Measurements from ENCODE around the gene PDE4D. TPM values are rescaled to one million over a fixed set of nuclear protein-coding genes. Genes with fewer than 3 reads are reported as not detected.
A peak's percentile ranks its signal among the peaks of the same experiment; 100 is the strongest.

The PDE4D gene
- total RNA-seq, 1 experiment from 2014 or later = 2.4 TPM

DNA sequence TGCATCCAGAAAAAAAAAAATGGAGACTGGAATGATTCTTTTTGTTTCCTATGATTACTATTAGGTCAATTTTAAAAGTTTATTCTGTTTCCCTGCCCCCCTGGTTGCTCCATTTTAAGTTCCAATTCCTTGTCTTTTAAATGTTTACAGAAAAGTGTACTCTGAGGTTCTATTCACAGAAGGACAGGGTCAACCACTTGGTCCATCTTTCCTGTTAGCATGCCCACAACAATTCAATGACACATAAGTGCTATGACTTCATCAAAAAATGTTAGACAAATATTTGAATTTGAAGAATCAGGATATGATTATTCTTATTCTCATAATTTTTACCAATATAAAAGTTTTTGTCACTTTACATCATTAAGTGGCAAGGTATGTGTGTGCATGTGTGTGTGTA lies 123.7 kb downstream of the PDE4D start:
- no peaks in the 10 kb centered on the region for H3K36me3 ChIP-seq (ENCODE audit: control insufficient read depth, insufficient read depth, low read length)
- in situ Hi-C loops (cut with HindIII; ENCODE audit: low pct_unique_long_range_greater_than_20kb, low sequenced_read_pairs) = no loop called here
- no peak overlapping the region for H3K27ac ChIP-seq (ENCODE audit: low read length)
- CTCF ChIA-PET = no interaction called here
- H3K4me1 ChIP-seq (ENCODE audit: control insufficient read depth, insufficient read depth, low read length) = peaks cover 3% of the 10 kb centered on the region; the same call in 1 of the 2 replicates
- DNase-seq (ENCODE audit: low read depth, low spot score) (no peak), ATAC-seq (no peak)
- intact Hi-C loops (cut with micrococcal nuclease; ENCODE audit: unreplicated experiment) = no loop called here
- H3K4me3 ChIP-seq (ENCODE audit: low read depth in 2 of 2, low read length in 2 of 2) = no peak overlapping the region
- POLR2A ChIA-PET = no interaction called here
- TF ChIP-seq SIN3A (IDR thresholded peaks at IDR 0.05; ENCODE audit: borderline replicate concordance, insufficient read depth, low read depth, low read length) (no peak), TCF7L2 (IDR thresholded peaks at IDR 0.05; ENCODE audit: low read depth, low read length) (no peak), POLR2AphosphoS5 (IDR thresholded peaks at IDR 0.05; ENCODE audit: low read depth, low read length) (no peak)
- TF ChIP-seq, protein P1, sequence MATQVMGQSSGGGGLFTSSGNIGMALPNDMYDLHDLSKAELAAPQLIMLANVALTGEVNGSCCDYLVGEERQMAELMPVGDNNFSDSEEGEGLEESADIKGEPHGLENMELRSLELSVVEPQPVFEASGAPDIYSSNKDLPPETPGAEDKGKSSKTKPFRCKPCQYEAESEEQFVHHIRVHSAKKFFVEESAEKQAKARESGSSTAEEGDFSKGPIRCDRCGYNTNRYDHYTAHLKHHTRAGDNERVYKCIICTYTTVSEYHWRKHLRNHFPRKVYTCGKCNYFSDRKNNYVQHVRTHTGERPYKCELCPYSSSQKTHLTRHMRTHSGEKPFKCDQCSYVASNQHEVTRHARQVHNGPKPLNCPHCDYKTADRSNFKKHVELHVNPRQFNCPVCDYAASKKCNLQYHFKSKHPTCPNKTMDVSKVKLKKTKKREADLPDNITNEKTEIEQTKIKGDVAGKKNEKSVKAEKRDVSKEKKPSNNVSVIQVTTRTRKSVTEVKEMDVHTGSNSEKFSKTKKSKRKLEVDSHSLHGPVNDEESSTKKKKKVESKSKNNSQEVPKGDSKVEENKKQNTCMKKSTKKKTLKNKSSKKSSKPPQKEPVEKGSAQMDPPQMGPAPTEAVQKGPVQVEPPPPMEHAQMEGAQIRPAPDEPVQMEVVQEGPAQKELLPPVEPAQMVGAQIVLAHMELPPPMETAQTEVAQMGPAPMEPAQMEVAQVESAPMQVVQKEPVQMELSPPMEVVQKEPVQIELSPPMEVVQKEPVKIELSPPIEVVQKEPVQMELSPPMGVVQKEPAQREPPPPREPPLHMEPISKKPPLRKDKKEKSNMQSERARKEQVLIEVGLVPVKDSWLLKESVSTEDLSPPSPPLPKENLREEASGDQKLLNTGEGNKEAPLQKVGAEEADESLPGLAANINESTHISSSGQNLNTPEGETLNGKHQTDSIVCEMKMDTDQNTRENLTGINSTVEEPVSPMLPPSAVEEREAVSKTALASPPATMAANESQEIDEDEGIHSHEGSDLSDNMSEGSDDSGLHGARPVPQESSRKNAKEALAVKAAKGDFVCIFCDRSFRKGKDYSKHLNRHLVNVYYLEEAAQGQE (IDR thresholded peaks at IDR 0.05; ENCODE audit: insufficient read depth in 1 of 2, low read depth in 2 of 2, low read length in 1 of 2) = no peak
- TF ChIP-seq, protein P2, sequence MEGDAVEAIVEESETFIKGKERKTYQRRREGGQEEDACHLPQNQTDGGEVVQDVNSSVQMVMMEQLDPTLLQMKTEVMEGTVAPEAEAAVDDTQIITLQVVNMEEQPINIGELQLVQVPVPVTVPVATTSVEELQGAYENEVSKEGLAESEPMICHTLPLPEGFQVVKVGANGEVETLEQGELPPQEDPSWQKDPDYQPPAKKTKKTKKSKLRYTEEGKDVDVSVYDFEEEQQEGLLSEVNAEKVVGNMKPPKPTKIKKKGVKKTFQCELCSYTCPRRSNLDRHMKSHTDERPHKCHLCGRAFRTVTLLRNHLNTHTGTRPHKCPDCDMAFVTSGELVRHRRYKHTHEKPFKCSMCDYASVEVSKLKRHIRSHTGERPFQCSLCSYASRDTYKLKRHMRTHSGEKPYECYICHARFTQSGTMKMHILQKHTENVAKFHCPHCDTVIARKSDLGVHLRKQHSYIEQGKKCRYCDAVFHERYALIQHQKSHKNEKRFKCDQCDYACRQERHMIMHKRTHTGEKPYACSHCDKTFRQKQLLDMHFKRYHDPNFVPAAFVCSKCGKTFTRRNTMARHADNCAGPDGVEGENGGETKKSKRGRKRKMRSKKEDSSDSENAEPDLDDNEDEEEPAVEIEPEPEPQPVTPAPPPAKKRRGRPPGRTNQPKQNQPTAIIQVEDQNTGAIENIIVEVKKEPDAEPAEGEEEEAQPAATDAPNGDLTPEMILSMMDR (IDR thresholded peaks at IDR 0.05) = no peak
- no peaks in the 10 kb centered on the region for H3K9me3 ChIP-seq (ENCODE audit: control insufficient read depth, insufficient read depth, low read depth, low read length)
- BruUV-seq (replicated peaks) = no TSS peak
- H3K27me3 ChIP-seq (ENCODE audit: control insufficient read depth, insufficient read depth, low read length) = peaks cover 27% of the 10 kb centered on the region

DNA sequence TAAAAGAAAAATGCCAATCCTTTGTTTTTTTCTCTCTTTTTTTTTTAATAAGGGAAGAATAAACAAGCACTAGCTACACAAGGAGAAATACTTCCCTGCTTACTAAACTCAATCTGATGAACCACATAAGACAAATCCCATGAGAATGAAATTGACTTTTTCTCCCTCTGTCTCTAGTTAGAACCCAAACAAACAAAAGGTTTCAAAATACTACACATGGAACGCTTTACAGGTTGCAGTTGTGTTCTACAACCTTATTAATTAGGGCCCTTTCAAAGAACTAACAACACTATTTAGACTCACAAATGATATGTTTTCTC lies 124.5 kb downstream of the PDE4D start:
- TF ChIP-seq, protein P1 (IDR thresholded peaks at IDR 0.05; ENCODE audit: insufficient read depth in 1 of 2, low read depth in 2 of 2, low read length in 1 of 2) = no peak
- Histone ChIP-seq H3K4me3 (ENCODE audit: low read depth in 2 of 2, low read length in 2 of 2) (peak overlapping the region; percentile 38 to 83), H3K27me3 (ENCODE audit: control insufficient read depth, insufficient read depth, low read length) (peaks cover 27% of the 10 kb centered on the region), H3K4me1 (ENCODE audit: control insufficient read depth, insufficient read depth, low read length) (peaks cover 3% of the 10 kb centered on the region; the same call in 1 of the 2 replicates), H3K36me3 (ENCODE audit: control insufficient read depth, insufficient read depth, low read length) (no peaks in the 10 kb centered on the region), H3K9me3 (ENCODE audit: control insufficient read depth, insufficient read depth, low read depth, low read length) (no peaks in the 10 kb centered on the region), H3K27ac (ENCODE audit: low read length) (no peak overlapping the region)
- BruUV-seq (replicated peaks) = no TSS peak
- ATAC-seq = no peak
- no peak for DNase-seq (ENCODE audit: low read depth, low spot score)
- in situ Hi-C loops (cut with HindIII; ENCODE audit: low pct_unique_long_range_greater_than_20kb, low sequenced_read_pairs) (no loop called here), intact Hi-C loops (cut with micrococcal nuclease; ENCODE audit: unreplicated experiment) (no loop called here)
- CTCF ChIA-PET = interaction anchor here (0.6 kb wide), 1 partner anchor 226 kb away, joined by 3 read pairs; no protein-coding TSS in a partner anchor
- POLR2A ChIA-PET = no interaction called here
